Measurements from ENCODE around the gene SLC6A6. TPM values are rescaled to one million over a fixed set of nuclear protein-coding genes. Genes with fewer than 3 reads are reported as not detected.

SLC6A6 gene
- total and polyA plus RNA-seq, 4 donors: 0.92 to 7.2 (median 2.9) TPM

- TF ChIP-seq REST (IDR thresholded peaks at IDR 0.05) (no peak), EGR1 (IDR thresholded peaks at IDR 0.05; ENCODE audit: low read depth in 2 of 2) (no peak), MAX (IDR thresholded peaks at IDR 0.05) (no peak), YY1 (IDR thresholded peaks at IDR 0.05) (no peak), RXRA (IDR thresholded peaks at IDR 0.05) (no peak), SP1 (IDR thresholded peaks at IDR 0.05) (no peak), GABPA (IDR thresholded peaks at IDR 0.05 in 1 of 2, conservative IDR thresholded peaks at IDR 0.05 in 1 of 2) (no peak)
Observed at GRCh38 chr3:14518432-14518802, 116.0 kb downstream of the SLC6A6 start (continued).

GRCh38 chr3:14518893-14519292 lies 116.5 kb downstream of the SLC6A6 start:
- no peaks in the 10 kb centered on the region for H3K9me3 ChIP-seq (ENCODE audit: control insufficient read depth in 4 of 4, low read length in 3 of 4)
- H3K9ac ChIP-seq (ENCODE audit: low read depth in 1 of 2, low read length in 2 of 2): no peak overlapping the region
- H3K36me3 ChIP-seq (ENCODE audit: control insufficient read depth in 4 of 4, insufficient read depth in 3 of 4, low read depth in 1 of 4, low read length in 3 of 4): no peaks in the 10 kb centered on the region
- no peaks in the 10 kb centered on the region for H3K4me1 ChIP-seq (ENCODE audit: control insufficient read depth in 4 of 4, insufficient read depth in 4 of 4, low read length in 3 of 4)
- no peak for DNase-seq (ENCODE audit: low spot score)
- WGBS: 96% methylated on average over 11 of the region's 11 CpGs
- no peaks in the 10 kb centered on the region for H3K27me3 ChIP-seq (ENCODE audit: control insufficient read depth in 4 of 4, insufficient read depth in 4 of 4, low read length in 3 of 4)
- no peak overlapping the region for H3K27ac ChIP-seq (ENCODE audit: low read depth in 1 of 2, low read length in 2 of 2)
- TF ChIP-seq SP1 (IDR thresholded peaks at IDR 0.05) (no peak), YY1 (IDR thresholded peaks at IDR 0.05) (no peak), NR2F2 (IDR thresholded peaks at IDR 0.05) (no peak), RAD21 (IDR thresholded peaks at IDR 0.05) (no peak), JUND (IDR thresholded peaks at IDR 0.05) (no peak), FOXA2 (IDR thresholded peaks at IDR 0.05) (no peak)
- no peak overlapping the region for H3K4me3 ChIP-seq (ENCODE audit: low read depth in 1 of 3, low read length in 3 of 3)

- Histone ChIP-seq H3K27ac (ENCODE audit: low read depth in 1 of 2, low read length in 2 of 2) (no peak overlapping the region), H3K27me3 (ENCODE audit: control insufficient read depth in 4 of 4, insufficient read depth in 4 of 4, low read length in 3 of 4) (no peaks in the 10 kb centered on the region), H3K9me3 (ENCODE audit: control insufficient read depth in 4 of 4, low read length in 3 of 4) (no peaks in the 10 kb centered on the region), H3K36me3 (ENCODE audit: control insufficient read depth in 4 of 4, insufficient read depth in 3 of 4, low read depth in 1 of 4, low read length in 3 of 4) (no peaks in the 10 kb centered on the region), H3K4me3 (ENCODE audit: low read depth in 1 of 3, low read length in 3 of 3) (no peak overlapping the region), H3K4me1 (ENCODE audit: control insufficient read depth in 4 of 4, insufficient read depth in 4 of 4, low read length in 3 of 4) (no peaks in the 10 kb centered on the region), H3K9ac (ENCODE audit: low read depth in 1 of 2, low read length in 2 of 2) (no peak overlapping the region)
- WGBS: 63% methylated on average over 1 of the region's 1 CpG
- TF ChIP-seq HNF4A (conservative IDR thresholded peaks at IDR 0.05): no peak
- DNase-seq (ENCODE audit: low spot score): no peak
Observed at GRCh38 chr3:14519406-14519805, 117.0 kb downstream of the SLC6A6 start.

GRCh38 chr3:14520149-14520548 lies 117.7 kb downstream of the SLC6A6 start:
- no peaks in the 10 kb centered on the region for H3K36me3 ChIP-seq (ENCODE audit: control insufficient read depth in 4 of 4, insufficient read depth in 3 of 4, low read depth in 1 of 4, low read length in 3 of 4)
- H3K27me3 ChIP-seq (ENCODE audit: control insufficient read depth in 4 of 4, insufficient read depth in 4 of 4, low read length in 3 of 4): no peaks in the 10 kb centered on the region
- DNase-seq (ENCODE audit: low spot score): no peak
- H3K4me3 ChIP-seq (ENCODE audit: low read depth in 1 of 3, low read length in 3 of 3): no peak overlapping the region
- H3K9ac ChIP-seq (ENCODE audit: low read depth in 1 of 2, low read length in 2 of 2): no peak overlapping the region
- WGBS: 89% methylated on average over 15 of the region's 15 CpGs
- no peak overlapping the region for H3K27ac ChIP-seq (ENCODE audit: low read depth in 1 of 2, low read length in 2 of 2)
- H3K4me1 ChIP-seq (ENCODE audit: control insufficient read depth in 4 of 4, insufficient read depth in 4 of 4, low read length in 3 of 4): no peaks in the 10 kb centered on the region
- H3K9me3 ChIP-seq (ENCODE audit: control insufficient read depth in 4 of 4, low read length in 3 of 4): no peaks in the 10 kb centered on the region
- no peak for TF ChIP-seq FOXA1 (IDR thresholded peaks at IDR 0.05)
- TF ChIP-seq JUND (IDR thresholded peaks at IDR 0.05): no peak
- TF ChIP-seq GABPA (IDR thresholded peaks at IDR 0.05 in 1 of 2, conservative IDR thresholded peaks at IDR 0.05 in 1 of 2): no peak
- no peak for TF ChIP-seq ZBTB33 (IDR thresholded peaks at IDR 0.05)
- TF ChIP-seq CTCF (IDR thresholded peaks at IDR 0.05; ENCODE audit: low read depth, low read length, missing input control): no peak
- TF ChIP-seq YY1 (IDR thresholded peaks at IDR 0.05): no peak
- no peak for TF ChIP-seq TAF1 (conservative IDR thresholded peaks at IDR 0.05)
- TF ChIP-seq NR2F2 (IDR thresholded peaks at IDR 0.05): no peak
- TF ChIP-seq RAD21 (IDR thresholded peaks at IDR 0.05): no peak
- no peak for TF ChIP-seq HNF4G (IDR thresholded peaks at IDR 0.05)
- no peak for TF ChIP-seq RXRA (IDR thresholded peaks at IDR 0.05)
- no peak for TF ChIP-seq SP1 (IDR thresholded peaks at IDR 0.05)
- no peak for TF ChIP-seq EGR1 (IDR thresholded peaks at IDR 0.05; ENCODE audit: low read depth in 2 of 2)
- no peak for TF ChIP-seq HNF4A (conservative IDR thresholded peaks at IDR 0.05)
- no peak for TF ChIP-seq MAX (IDR thresholded peaks at IDR 0.05)
- TF ChIP-seq ATF3 (IDR thresholded peaks at IDR 0.05): no peak

Data from liver (tissue), 9 donors.